Measurements from ENCODE around the gene FAAH. TPM values are rescaled to one million over a fixed set of nuclear protein-coding genes. Genes with fewer than 3 reads are reported as not detected.

The FAAH gene
- total and polyA plus RNA-seq, 10 of the 15 experiments (the other 5 are each of a cell fraction or from before 2014, with no cell fraction given): 0.07 to 2.5 (median 0.64) TPM; not detected in 1

Other genes starting within 250 kb of the FAAH start
Only the 7 nearest of the 12 such genes appear.
- gene LURAP1, start 191.0 kb upstream of the FAAH start, total RNA-seq (2014; rRNA removed): 0.22 and 0.40 TPM in 2 replicates
- 0.13 and 0.18 TPM in 2 replicates for gene LURAP1, start 191.0 kb upstream of the FAAH start, total RNA-seq (2014; rRNA removed; fragmentation: Illumina TruSeq; extraction: Trizol)
- 0.24 and 0.41 TPM in 2 replicates for gene LURAP1, start 191.0 kb upstream of the FAAH start, total RNA-seq (2021)
- gene LURAP1, start 191.0 kb upstream of the FAAH start, polyA plus RNA-seq (2011; rRNA removed): 0.03 TPM in 1 of 2 replicates, not detected in the other
- gene LURAP1, start 191.0 kb upstream of the FAAH start, polyA plus RNA-seq (2014; fragmentation: Illumina TruSeq; extraction: Trizol): 0.06 and 0.24 TPM in 2 replicates
- gene LURAP1, start 191.0 kb upstream of the FAAH start, polyA plus RNA-seq (2014; fragmentation: Nextera tagmentation; extraction: Ambion mirVana): under 1 TPM; 0.03 to 0.05 TPM
- 0.20 and 0.50 TPM in 2 replicates for gene LURAP1, start 191.0 kb upstream of the FAAH start, polyA plus RNA-seq (2014; rRNA removed)
- gene LURAP1, start 191.0 kb upstream of the FAAH start, polyA plus RNA-seq (2016; fragmentation: Nextera tagmentation; extraction: Ambion mirVana): under 1 TPM; 0.09 to 0.19 TPM
- 15.8 TPM in 2 replicates for gene RAD54L, start 146.6 kb upstream of the FAAH start, total RNA-seq (2014; rRNA removed)
- gene RAD54L, start 146.6 kb upstream of the FAAH start, total RNA-seq (2014; rRNA removed; fragmentation: Illumina TruSeq; extraction: Trizol): 12.4 and 12.9 TPM in 2 replicates
- gene RAD54L, start 146.6 kb upstream of the FAAH start, total RNA-seq (2021): 34.0 and 34.7 TPM in 2 replicates
- 8.9 and 17.6 TPM in 2 replicates for gene RAD54L, start 146.6 kb upstream of the FAAH start, polyA plus RNA-seq (2011; rRNA removed)
- 26.5 and 35.5 TPM in 2 replicates for gene RAD54L, start 146.6 kb upstream of the FAAH start, polyA plus RNA-seq (2014; fragmentation: Illumina TruSeq; extraction: Trizol)
- gene RAD54L, start 146.6 kb upstream of the FAAH start, polyA plus RNA-seq (2014; fragmentation: Nextera tagmentation; extraction: Ambion mirVana): 10 to 100 TPM; 15.8 to 26.1 TPM
- 21.1 and 24.5 TPM in 2 replicates for gene RAD54L, start 146.6 kb upstream of the FAAH start, polyA plus RNA-seq (2014; rRNA removed)
- gene RAD54L, start 146.6 kb upstream of the FAAH start, polyA plus RNA-seq (2016; fragmentation: Nextera tagmentation; extraction: Ambion mirVana): 10 to 100 TPM; 51.5 to 54.2 TPM
- 62.7 and 65.7 TPM in 2 replicates for gene LRRC41, start 90.7 kb upstream of the FAAH start, total RNA-seq (2014; rRNA removed)
- 35.1 and 36.3 TPM in 2 replicates for gene LRRC41, start 90.7 kb upstream of the FAAH start, total RNA-seq (2014; rRNA removed; fragmentation: Illumina TruSeq; extraction: Trizol)
- 56.7 and 57.7 TPM in 2 replicates for gene LRRC41, start 90.7 kb upstream of the FAAH start, total RNA-seq (2021)
- gene LRRC41, start 90.7 kb upstream of the FAAH start, polyA plus RNA-seq (2011; rRNA removed): 25.3 and 43.3 TPM in 2 replicates
- gene LRRC41, start 90.7 kb upstream of the FAAH start, polyA plus RNA-seq (2014; fragmentation: Illumina TruSeq; extraction: Trizol): 18.5 and 40.1 TPM in 2 replicates
- gene LRRC41, start 90.7 kb upstream of the FAAH start, polyA plus RNA-seq (2014; fragmentation: Nextera tagmentation; extraction: Ambion mirVana): 10 to 100 TPM; 12.0 to 12.6 TPM
- 53.8 and 55.6 TPM in 2 replicates for gene LRRC41, start 90.7 kb upstream of the FAAH start, polyA plus RNA-seq (2014; rRNA removed)
- 10 to 100 TPM; 67.3 to 79.9 TPM for gene LRRC41, start 90.7 kb upstream of the FAAH start, polyA plus RNA-seq (2016; fragmentation: Nextera tagmentation; extraction: Ambion mirVana)
- 522 and 625 TPM in 2 replicates for gene UQCRH, start 90.6 kb upstream of the FAAH start, total RNA-seq (2014; rRNA removed)
- gene UQCRH, start 90.6 kb upstream of the FAAH start, total RNA-seq (2014; rRNA removed; fragmentation: Illumina TruSeq; extraction: Trizol): 582 and 603 TPM in 2 replicates
- gene UQCRH, start 90.6 kb upstream of the FAAH start, total RNA-seq (2021): 363 and 392 TPM in 2 replicates
- 1,782 and 2,485 TPM in 2 replicates for gene UQCRH, start 90.6 kb upstream of the FAAH start, polyA plus RNA-seq (2011; rRNA removed)
- 612 and 665 TPM in 2 replicates for gene UQCRH, start 90.6 kb upstream of the FAAH start, polyA plus RNA-seq (2014; fragmentation: Illumina TruSeq; extraction: Trizol)
- gene UQCRH, start 90.6 kb upstream of the FAAH start, polyA plus RNA-seq (2014; fragmentation: Nextera tagmentation; extraction: Ambion mirVana): 1,000 to 10,000 TPM; 1,451 to 1,539 TPM
- gene UQCRH, start 90.6 kb upstream of the FAAH start, polyA plus RNA-seq (2014; rRNA removed): 516 and 647 TPM in 2 replicates
- gene UQCRH, start 90.6 kb upstream of the FAAH start, polyA plus RNA-seq (2016; fragmentation: Nextera tagmentation; extraction: Ambion mirVana): 100 to 1,000 TPM; 574 to 652 TPM
- gene NSUN4, start 53.5 kb upstream of the FAAH start, total RNA-seq (2014; rRNA removed): 27.7 and 31.0 TPM in 2 replicates
- gene NSUN4, start 53.5 kb upstream of the FAAH start, total RNA-seq (2014; rRNA removed; fragmentation: Illumina TruSeq; extraction: Trizol): 24.9 and 25.3 TPM in 2 replicates
- gene NSUN4, start 53.5 kb upstream of the FAAH start, total RNA-seq (2021): 31.4 and 31.8 TPM in 2 replicates
- 62.7 and 80.2 TPM in 2 replicates for gene NSUN4, start 53.5 kb upstream of the FAAH start, polyA plus RNA-seq (2011; rRNA removed)
- gene NSUN4, start 53.5 kb upstream of the FAAH start, polyA plus RNA-seq (2014; fragmentation: Illumina TruSeq; extraction: Trizol): 24.4 and 31.1 TPM in 2 replicates
- gene NSUN4, start 53.5 kb upstream of the FAAH start, polyA plus RNA-seq (2014; fragmentation: Nextera tagmentation; extraction: Ambion mirVana): 10 to 100 TPM; 22.1 to 26.6 TPM
- 30.1 and 36.0 TPM in 2 replicates for gene NSUN4, start 53.5 kb upstream of the FAAH start, polyA plus RNA-seq (2014; rRNA removed)
- gene NSUN4, start 53.5 kb upstream of the FAAH start, polyA plus RNA-seq (2016; fragmentation: Nextera tagmentation; extraction: Ambion mirVana): 10 to 100 TPM; 25.4 to 29.2 TPM
- not detected in 2 replicates for gene DMBX1, start 95.5 kb downstream of the FAAH start, total RNA-seq (2014; rRNA removed)
- gene DMBX1, start 95.5 kb downstream of the FAAH start, total RNA-seq (2014; rRNA removed; fragmentation: Illumina TruSeq; extraction: Trizol): not detected in 2 replicates
- gene DMBX1, start 95.5 kb downstream of the FAAH start, total RNA-seq (2021): not detected in 2 replicates
- 0.03 TPM in 1 of 2 replicates, not detected in the other for gene DMBX1, start 95.5 kb downstream of the FAAH start, polyA plus RNA-seq (2011; rRNA removed)
- not detected in 2 replicates for gene DMBX1, start 95.5 kb downstream of the FAAH start, polyA plus RNA-seq (2014; fragmentation: Illumina TruSeq; extraction: Trizol)
- not detected for gene DMBX1, start 95.5 kb downstream of the FAAH start, polyA plus RNA-seq (2014; fragmentation: Nextera tagmentation; extraction: Ambion mirVana)
- gene DMBX1, start 95.5 kb downstream of the FAAH start, polyA plus RNA-seq (2014; rRNA removed): not detected in 2 replicates
- not detected for gene DMBX1, start 95.5 kb downstream of the FAAH start, polyA plus RNA-seq (2016; fragmentation: Nextera tagmentation; extraction: Ambion mirVana)
- not detected in 2 replicates for gene KNCN, start 157.3 kb downstream of the FAAH start, total RNA-seq (2014; rRNA removed)
- not detected in 2 replicates for gene KNCN, start 157.3 kb downstream of the FAAH start, total RNA-seq (2014; rRNA removed; fragmentation: Illumina TruSeq; extraction: Trizol)
- gene KNCN, start 157.3 kb downstream of the FAAH start, total RNA-seq (2021): not detected in 2 replicates
- not detected in 2 replicates for gene KNCN, start 157.3 kb downstream of the FAAH start, polyA plus RNA-seq (2011; rRNA removed)
- not detected in 2 replicates for gene KNCN, start 157.3 kb downstream of the FAAH start, polyA plus RNA-seq (2014; fragmentation: Illumina TruSeq; extraction: Trizol)
- gene KNCN, start 157.3 kb downstream of the FAAH start, polyA plus RNA-seq (2014; fragmentation: Nextera tagmentation; extraction: Ambion mirVana): not detected
- not detected in 2 replicates for gene KNCN, start 157.3 kb downstream of the FAAH start, polyA plus RNA-seq (2014; rRNA removed)
- gene KNCN, start 157.3 kb downstream of the FAAH start, polyA plus RNA-seq (2016; fragmentation: Nextera tagmentation; extraction: Ambion mirVana): not detected